ENCODE measurements around the gene LAGE3.

Gene LAGE3

GRCh38 chrX:154452823-154453222 is 26.3 kb downstream of the LAGE3 start:
- no peak for DNase-seq

DNA sequence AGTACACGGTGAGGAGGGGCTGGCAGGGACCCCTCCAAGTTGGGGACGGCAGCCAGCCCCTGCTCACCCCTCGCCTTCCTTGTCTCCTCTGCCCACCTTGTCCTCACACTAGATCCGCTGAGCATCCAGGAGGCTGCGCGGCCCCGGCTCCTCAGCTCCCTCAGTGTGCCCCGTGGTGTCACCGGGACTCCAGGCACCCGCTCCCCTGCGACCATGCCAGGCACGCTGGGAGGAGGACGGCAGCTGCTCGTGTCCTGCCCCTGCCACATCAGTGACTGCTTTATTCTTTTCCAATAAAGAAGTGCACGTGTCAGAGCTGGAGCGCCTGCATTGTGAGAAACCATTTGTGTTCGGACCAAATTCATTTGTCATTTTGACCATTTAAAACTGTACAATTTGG is 28.8 kb downstream of the LAGE3 start:
- no peak for DNase-seq

- no peak for DNase-seq
Observed at GRCh38 chrX:154449618-154450017, 29.5 kb downstream of the LAGE3 start.

GRCh38 chrX:154448484-154448883 is 30.6 kb downstream of the LAGE3 start:
- no peak for DNase-seq

- no peak for DNase-seq
Observed at GRCh38 chrX:154446430-154446829, 32.7 kb downstream of the LAGE3 start.

- no peak for DNase-seq
Observed at GRCh38 chrX:154445776-154446175, 33.3 kb downstream of the LAGE3 start.

DNA sequence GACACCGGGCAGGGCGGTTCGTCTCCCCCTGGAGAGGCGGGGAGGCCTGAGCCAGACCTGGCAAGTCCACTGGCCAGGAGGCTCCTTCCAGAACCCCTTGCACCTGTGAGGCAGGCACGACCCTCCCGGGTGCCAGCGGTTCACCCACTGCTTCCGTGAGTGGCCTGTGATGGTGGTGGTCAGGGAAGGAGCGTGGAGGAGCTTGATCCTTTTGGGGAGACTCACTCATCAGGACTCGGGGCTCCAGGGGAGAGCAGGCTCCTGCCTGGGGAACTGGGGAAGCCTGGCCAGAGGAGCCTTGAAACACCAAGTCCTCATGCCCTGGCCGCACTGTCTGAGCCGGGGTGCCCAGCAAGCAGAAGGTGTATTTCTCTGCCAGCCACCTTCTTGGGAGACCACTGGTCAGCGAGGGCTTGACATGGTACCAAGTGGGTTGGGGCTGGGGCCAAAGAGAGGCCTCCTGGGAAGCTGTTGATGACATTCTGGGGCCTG is 34.3 kb downstream of the LAGE3 start:
- no peak for DNase-seq

GRCh38 chrX:154443992-154444754 is 34.9 kb downstream of the LAGE3 start, which contains the start of gene FAM50A:
TSS of gene FAM50A (plus strand) at chrX:154444141. CDS start at chrX:154444236, 95 bp downstream.
- peak; percentile 81 for DNase-seq

- no peak for DNase-seq
Observed at GRCh38 chrX:154443479-154443910, 35.6 kb downstream of the LAGE3 start.

GRCh38 chrX:154441984-154442707 is 36.9 kb downstream of the LAGE3 start:
- DNase-seq = no peak

DNA sequence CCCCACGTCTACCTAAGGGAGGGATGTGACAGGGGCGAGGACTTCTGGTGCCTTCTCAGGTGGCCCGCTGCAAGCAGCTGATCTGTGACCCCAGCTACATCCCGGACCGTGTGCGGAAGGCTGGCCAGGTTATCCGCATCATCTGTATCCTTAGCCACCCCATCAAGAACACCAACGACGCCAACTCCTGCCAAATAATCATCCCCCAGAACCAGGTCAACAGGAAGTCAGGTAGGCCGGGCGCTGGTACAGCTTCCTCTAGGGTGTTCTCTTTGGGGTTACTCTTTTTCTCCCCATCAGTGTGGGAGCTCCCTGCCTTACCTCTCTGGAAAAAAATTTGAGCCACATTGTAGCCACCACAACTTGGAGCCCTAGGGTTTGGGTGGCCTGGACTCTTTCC is 37.5 kb downstream of the LAGE3 start:
- no peak for DNase-seq

- no peak for DNase-seq
Observed at GRCh38 chrX:154440623-154441357, 38.3 kb downstream of the LAGE3 start.

DNA sequence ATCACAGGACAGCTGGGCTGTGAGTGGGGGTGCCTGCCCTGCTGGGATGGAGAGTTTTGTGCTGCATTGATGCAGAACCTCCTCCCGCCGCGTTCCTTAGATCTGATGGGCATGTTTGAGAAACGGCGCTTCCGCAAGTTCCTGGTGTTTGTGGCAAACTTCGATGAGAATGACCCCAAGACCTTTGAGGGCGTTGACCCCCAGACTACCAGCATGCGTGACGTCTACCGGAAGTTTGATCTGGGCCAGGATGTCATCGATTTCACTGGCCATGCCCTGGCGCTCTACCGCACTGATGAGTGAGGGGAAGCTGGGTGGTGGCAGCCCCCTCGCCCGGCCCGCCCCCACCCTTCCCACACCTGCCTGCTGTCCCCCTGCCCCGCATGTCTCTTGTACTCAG is 39.2 kb downstream of the LAGE3 start:
- DNase-seq = no peak

GRCh38 chrX:154437971-154438893 is 40.8 kb downstream of the LAGE3 start:
- DNase-seq = no peak

DNA sequence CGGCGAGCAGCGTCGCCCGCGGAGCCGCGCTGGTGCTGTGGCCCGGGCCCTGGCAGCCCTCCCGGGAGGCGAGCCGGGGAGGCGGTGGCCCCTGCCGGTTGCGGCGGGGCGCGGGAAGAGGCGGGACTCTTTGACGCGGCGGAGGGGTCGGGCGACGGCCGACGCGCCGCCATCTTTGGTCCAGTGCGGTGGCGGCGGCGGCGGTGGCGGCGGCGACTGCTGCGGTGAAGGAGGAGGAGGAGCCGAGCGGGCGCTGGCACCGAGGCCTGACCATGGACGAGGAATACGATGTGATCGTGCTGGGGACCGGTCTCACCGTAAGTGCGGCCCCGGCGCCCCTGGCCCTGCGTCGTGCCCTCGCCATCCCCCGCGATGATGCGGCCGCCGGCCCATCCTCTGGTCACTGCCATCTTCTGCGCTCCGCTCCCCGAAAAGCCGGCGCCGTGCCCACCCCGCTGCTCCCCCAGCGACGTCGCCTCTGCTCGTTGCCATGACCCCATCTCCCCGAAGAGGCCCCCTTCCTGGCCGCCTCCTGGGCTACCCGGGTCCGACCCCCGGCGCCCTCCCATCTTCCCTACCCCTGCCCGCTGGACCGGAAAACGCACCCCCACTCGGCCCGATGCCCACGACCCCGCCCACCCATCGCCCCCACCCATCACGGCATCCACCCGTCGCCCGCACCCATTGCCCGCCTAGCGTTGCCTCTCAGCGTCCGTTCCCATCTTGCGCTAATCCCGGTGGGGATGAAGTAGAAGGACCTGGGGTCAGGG is 41.9 kb downstream of the LAGE3 start, which contains the start of gene GDI1:
TSS of gene GDI1 (plus strand) at position 172 of the 770 bp plus-strand sequence. CDS start at position 273, 101 bp downstream.
- DNase-seq = peak; percentile 68

- peak; percentile 57 for DNase-seq
Observed at GRCh38 chrX:154436374-154436982, 42.6 kb downstream of the LAGE3 start.

DNA sequence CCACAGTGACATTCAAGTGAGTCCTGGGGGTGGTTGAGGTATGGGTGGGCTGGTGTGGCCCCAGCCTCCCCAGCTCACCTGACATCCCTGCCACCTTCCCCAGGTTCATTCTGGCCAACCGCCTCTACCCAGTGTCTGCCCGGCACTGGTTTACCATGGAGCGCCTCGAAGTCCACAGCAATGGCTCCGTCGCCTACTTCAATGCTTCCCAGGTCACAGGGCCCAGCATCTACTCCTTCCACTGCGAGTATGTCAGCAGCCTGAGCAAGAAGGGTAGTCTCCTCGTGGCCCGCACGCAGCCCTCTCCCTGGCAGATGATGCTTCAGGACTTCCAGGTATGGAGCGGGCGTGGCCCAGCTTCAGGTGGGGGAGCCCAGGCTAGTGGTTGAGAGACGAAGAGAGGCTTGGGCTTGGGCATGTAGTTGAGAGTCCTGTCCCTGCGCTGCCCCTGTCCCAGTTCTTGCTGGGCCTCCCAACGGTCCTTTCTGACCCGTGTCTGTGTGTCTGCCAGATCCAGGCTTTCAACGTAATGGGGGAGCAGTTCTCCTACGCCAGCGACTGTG is 43.8 kb downstream of the LAGE3 start:
- no peak for DNase-seq

DNA sequence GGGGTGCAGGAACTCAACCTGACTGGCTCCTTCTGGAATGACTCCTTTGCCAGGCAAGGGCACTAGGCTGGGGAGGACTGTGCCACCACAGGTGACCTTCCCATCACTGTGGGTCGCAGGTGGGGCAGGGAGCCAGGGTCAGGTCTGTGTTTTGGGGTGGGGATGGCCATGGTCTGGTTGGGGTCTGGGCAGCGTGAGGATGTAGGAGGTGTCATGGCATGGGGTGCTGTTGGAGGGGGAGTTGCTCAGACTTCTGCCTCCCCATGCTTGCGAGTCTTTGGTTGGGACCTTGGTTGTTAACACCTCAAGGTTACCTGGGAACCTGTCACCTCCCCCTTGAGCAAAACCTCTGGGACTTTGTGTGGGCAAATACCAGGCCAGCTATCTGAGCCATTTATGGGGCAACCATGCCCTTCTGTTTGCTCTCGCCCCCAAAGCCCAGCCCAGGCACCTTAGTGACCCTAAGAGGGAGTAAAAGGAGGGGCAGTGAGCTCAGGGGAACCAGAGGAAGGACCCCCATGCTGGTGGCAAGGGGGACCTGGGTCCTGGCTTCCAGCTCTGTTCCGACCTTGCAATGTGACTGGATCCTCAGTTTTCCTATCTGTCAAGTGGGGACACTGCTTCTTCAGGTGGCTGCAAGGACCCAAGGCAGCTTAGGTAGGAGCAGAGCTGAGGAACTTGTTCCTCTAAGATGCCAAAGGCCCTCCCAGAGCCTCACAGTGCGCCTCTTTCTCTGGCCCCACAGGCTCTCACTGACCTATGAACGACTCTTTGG is 44.5 kb downstream of the LAGE3 start:
- DNase-seq = no peak

DNA sequence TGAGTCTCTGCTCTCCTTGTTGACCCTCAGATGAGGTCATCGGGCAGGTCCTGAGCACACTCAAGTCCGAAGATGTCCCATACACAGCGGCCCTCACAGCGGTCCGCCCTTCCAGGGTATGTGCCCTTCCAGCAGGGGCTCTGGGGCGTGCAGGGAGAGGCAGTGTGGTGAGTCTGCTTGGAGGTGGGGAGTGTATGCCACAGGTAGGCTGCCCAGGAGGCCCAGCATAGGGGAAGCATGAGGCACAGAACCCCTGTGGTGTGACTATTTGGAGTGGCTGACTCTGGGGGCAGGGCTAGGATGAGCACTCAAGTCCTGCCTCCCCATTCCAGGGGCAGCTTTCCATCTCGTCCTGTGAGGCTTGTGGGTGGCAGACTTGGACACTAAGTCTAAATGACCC is 45.5 kb downstream of the LAGE3 start:
- DNase-seq = no peak

- no peak for DNase-seq
Observed at GRCh38 chrX:154432210-154432609, 46.9 kb downstream of the LAGE3 start.

Measured in stimulated activated CD4-positive, alpha-beta T cell treated with anti-CD3 and anti-CD28 coated beads, Interleukin-15, amount 100 ng/mL, for 24 hours (primary cell).